ENCODE measurements around the gene RAD51B.

RAD51B gene

DNA sequence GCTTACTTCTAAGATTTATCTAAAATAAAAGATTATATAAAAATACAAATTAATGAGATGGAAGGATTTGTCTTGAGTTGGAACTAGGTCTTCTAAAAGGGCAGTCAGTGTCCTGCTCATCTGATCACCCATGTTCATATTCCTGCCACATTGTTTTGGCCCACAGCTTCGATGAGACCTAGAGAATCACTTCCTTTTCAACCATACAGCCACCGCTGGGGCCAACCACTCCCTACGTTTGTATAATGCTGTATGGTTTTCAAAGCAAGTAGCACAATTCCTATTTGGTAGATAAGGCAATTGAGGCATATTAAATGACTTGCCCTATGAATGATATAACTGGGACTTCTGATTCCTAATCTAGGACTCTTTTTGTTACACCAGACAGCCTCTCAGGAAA lies 723.9 kb downstream of the RAD51B start:
- TF ChIP-seq, protein P1, sequence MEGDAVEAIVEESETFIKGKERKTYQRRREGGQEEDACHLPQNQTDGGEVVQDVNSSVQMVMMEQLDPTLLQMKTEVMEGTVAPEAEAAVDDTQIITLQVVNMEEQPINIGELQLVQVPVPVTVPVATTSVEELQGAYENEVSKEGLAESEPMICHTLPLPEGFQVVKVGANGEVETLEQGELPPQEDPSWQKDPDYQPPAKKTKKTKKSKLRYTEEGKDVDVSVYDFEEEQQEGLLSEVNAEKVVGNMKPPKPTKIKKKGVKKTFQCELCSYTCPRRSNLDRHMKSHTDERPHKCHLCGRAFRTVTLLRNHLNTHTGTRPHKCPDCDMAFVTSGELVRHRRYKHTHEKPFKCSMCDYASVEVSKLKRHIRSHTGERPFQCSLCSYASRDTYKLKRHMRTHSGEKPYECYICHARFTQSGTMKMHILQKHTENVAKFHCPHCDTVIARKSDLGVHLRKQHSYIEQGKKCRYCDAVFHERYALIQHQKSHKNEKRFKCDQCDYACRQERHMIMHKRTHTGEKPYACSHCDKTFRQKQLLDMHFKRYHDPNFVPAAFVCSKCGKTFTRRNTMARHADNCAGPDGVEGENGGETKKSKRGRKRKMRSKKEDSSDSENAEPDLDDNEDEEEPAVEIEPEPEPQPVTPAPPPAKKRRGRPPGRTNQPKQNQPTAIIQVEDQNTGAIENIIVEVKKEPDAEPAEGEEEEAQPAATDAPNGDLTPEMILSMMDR (IDR thresholded peaks at IDR 0.05), result no peak

DNA sequence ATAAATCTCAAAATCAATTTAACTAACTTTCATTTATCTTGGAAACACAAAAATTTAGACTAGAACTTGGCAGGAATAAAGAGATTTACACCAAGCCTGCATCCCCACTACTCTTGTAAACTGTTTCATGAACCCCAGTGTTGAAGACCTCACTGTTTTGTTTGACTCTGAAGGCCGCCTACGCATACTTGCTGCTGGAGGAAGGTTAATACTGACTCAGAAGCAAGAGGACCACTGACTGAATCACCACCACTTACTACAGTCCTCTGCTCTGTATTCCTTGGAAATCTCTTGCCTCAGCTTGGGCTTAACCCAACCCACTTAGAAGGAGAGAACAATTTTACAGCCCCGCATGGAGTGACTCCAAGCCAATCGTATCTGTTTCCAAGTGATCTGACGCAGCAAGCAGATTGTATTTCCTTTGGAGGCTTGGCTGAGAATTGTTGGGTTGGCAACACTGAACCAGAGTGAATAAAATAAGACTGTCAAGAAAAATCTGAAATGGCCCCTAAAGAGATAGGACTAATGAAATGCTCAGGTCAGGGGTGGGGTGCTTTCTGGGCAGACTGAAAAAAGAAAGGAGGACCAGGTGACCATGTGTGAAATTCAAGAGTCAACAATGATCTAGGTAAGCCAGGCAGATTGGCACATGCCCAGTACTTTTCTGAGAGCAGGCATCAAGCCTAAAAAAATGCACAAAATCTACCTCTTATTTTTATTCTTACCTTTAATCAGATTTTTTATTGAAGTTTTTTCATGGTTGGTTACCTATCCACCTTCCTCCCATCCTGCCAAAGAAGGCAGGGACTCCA lies 724.7 kb downstream of the RAD51B start:
- TF ChIP-seq, protein P1 (IDR thresholded peaks at IDR 0.05), result no peak

DNA sequence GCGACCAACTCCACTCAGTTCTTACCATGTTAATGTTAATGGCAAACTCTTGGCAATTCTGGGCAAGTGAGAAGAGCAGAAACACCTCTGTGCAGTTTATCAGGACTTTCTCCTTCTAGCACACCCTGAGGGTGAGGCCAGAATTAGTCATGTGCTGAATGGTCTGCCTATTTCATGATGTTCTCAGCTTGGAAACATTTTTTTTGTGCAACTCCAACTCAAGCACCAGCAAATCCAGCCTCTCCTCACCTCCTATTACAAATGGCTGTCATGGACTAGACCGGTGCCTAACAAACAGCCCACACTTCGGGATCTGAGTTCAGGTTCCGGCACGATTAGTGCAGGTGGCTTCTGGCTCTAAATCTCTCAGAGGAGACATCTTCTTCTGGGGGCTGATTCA lies 727.3 kb downstream of the RAD51B start:
- TF ChIP-seq, protein P1 (IDR thresholded peaks at IDR 0.05), result no peak

DNA sequence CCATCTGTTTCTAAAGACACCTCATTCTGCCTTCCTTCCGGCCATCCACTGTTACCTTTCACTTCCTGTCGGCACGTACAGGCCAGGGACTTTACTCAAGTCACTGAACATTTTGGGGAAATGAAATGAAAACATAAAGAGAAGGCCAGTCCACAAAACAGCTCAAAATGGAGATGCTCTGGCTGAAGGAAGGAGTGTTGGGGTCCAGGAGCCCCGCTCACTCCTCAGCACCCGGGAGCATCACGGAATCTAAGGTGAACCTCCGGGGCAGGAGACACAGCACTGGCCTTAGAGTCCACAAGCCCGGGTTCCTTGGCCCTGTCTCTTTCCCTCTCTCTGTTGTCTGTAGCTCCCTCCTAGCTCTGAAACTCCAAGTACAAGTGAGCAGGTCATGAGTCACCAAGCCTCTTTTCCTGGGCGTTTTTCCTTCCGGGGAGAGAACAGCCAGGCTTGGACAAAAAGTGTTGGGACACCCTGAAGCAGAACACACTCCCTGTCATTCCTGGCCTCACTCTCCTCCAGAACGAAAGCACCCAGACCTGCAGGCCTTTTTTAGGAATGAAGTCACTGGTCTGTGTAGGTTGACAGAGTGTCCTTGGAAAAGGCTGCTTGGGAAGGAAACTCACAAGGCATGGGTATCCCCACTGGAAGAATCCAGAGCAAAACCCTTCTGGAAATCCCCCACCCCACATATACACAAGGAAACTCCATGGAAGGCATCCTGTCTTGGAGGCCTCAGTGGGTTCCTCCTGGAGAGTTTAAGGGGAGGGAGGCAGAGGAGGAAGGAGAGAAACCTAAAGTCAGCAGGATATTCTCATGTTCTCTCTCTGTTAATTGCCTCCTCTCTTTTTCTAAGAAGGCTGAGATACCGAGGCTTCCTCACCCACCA lies 728.0 kb downstream of the RAD51B start:
- TF ChIP-seq, protein P1 (IDR thresholded peaks at IDR 0.05), result no peak

DNA sequence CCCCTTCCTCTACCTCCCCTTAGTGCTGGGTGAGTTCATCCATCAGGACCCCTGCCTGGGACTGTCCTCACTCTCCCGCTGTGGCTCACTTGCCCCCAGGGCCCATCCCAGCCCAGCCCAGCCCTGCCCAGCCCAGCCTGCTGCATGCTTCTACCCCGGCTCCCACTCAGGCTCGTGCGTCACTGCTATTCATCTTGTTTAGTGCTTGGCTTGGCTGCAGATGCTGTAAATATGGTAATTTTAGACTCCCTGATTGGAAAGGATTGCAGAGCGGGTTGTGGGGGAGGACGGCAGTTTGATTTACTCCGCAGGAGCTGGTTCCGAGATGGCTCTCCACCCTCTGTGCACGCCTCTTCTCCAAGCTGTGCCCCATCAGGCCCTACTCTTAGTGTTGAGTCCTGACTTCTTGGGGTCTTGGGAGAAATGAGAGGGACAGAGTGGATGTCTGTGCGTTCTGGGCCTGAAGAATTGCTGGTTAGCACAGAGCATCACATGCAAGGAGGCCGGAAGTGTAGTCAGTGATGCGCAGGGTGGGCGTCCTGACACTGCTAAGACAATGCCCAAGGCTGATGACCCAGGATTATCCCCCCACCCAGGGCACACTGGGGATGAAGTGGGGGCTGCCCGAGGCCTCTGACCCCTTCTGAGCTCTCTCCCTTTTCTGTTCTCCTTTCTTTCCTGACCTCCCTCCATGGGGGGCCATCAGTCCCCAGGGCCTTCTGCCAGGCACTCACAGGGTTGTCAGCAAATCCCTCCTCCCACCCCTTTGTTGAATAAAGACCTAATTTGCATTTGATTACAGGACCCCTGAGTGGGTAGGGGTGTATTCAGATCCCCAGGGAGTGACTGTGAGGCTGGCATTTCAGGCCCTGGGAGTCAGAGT lies 728.9 kb downstream of the RAD51B start:
- TF ChIP-seq, protein P1 (IDR thresholded peaks at IDR 0.05), result no peak

DNA sequence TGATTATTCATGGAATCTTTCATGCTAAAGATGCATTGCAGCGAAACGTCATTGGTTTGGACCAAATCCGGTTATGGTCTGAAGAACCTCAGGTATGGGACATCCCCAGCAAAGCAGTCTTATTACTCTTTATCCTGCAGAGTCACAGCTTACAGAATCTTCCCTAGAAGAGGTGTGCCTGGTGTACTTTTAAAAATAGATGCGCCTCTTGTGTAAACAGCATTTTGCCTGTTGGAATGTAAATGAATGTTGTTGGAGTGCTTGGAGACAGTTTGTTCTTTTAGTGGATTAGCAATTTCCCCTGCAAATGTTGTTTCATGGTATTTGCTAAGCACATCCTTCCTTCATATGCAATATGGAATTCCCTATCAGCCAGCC lies 730.7 kb downstream of the RAD51B start:
- TF ChIP-seq, protein P1 (IDR thresholded peaks at IDR 0.05), result no peak
